NB4 (cell line): ENCODE measurements around the gene WDR7.

Experiments used
- CTCF ChIP-seq: IDR thresholded peaks from one replicate; pipeline ENCODE4 v1.5.1; 2012; ENCODE audit warnings: low read depth, low read length
- POLR2A ChIP-seq: IDR thresholded peaks from 2 replicates; pipeline ENCODE4 v1.6.1; 2011; ENCODE audit warnings: mild to moderate bottlenecking; ENCODE audit not compliant: insufficient read length; ENCODE audit errors: extremely low read depth

- TF ChIP-seq CTCF (no peak), POLR2A (no peak)
Observed at GRCh38 chr18:56672981-56673380, 21.8 kb downstream of the WDR7 start.
